Iris pigment epithelial cell (primary cell): Measurements from ENCODE around the gene MEIS1.
"Not testable (repeated sequence)": the region's sequence is repeated elsewhere in the genome, so short reads cannot be mapped to it uniquely, and the experiment has no call there.

Experiments used
- DNase-seq: peaks from one replicate; pipeline ENCODE4 v3.0.0-alpha.2; 2011; ENCODE audit warnings: low read depth

The MEIS1 gene

GRCh38 chr2:66467718-66468117 is 32.8 kb downstream of the MEIS1 start:
- no peak for DNase-seq

- DNase-seq, result no peak
These were observed 34.4 kb downstream of the MEIS1 start for GRCh38 chr2:66469214-66469902.

DNA sequence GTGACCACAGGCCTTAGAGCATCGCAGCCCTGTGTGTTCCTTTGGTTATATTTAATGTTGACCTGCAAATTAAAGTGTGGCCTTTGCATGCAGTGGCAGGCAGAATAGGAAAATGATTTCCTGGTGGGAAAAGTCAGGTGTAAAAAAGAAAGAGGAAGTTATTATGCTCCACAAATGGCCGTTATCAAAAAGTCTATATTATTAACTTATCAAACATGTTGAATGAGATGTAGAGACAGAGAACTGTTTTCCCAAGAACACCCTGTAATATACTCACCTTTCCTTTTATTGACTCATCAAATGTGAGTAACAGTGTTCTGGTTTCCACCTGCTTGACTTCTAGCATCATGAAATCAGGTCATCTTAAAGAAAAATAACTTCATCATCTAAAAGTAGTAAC is 35.3 kb downstream of the MEIS1 start:
- DNase-seq, result no peak

DNA sequence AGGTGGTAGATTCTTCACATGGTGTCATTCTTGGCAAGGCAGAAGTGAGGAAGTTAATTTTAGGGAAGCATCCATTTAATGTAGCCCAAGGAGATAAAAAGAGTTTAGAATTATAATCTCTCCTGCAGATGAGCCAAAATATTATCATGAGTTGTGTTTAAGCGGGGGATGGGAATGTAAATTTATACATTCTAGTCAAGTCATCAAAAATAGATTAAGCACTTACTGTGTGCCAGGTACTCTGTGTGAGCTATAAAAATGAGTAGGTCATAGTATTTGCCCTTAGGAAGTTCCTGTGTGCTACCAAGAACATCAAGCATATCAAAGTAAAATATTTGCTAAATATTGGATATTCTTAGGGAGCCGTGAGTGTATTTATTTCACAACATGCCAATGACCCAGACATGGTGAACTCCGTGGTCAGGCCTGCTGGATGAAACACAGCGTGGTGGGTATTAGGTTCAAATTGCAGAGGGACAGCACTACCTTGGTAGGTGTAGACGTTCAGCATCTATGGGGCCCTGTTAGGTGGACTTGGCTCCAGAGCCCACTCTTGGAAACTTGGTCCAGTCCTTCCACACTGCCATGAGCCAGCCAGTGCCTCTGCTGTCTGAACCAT is 37.4 kb downstream of the MEIS1 start:
- peak; percentile 5 for DNase-seq

- DNase-seq, result no peak
These were observed 42.4 kb downstream of the MEIS1 start for GRCh38 chr2:66477135-66477842.

DNA sequence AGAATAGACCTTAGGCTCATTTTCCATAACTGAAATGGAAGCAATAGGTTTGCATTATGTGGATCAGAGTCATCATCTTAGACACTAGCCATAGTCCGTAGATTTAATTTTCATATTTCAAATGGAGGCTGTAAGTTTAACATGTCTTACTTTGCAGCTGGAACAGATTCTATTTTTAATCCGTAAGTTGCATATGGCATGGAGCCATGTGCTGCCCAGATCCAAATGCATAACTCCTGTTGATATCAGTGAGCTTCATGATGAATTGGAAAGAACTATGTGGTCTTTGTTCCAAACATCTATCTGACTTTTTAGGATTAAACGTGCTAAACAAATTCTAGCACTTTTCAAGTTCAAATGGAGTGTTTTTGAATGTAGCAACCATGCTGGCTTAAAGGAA is 43.4 kb downstream of the MEIS1 start:
- DNase-seq, result no peak

GRCh38 chr2:66478731-66479316 is 43.9 kb downstream of the MEIS1 start:
- DNase-seq, result no peak

DNA sequence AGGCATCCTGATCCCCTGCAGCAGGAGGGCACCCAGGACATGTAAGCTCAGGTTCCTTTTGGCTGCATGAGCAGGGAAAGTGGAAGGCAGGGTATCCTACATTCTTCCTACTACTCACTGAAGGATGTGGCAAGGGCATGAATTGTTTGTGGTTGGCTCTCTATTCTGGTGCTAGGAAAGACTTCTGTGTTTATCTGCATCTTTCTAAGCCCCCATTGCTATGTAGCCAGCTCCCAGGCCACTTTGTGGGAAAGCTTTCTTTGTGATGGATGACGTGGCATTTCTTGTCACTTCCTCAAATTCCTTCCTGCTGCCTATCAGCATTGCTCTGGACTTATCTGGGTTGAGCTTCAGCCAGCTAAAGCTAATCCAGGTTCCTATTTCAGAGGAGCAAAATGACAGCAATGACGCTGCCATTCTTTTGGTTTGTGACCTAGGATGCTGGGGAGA is 46.2 kb downstream of the MEIS1 start:
- peak; percentile 67 for DNase-seq

DNA sequence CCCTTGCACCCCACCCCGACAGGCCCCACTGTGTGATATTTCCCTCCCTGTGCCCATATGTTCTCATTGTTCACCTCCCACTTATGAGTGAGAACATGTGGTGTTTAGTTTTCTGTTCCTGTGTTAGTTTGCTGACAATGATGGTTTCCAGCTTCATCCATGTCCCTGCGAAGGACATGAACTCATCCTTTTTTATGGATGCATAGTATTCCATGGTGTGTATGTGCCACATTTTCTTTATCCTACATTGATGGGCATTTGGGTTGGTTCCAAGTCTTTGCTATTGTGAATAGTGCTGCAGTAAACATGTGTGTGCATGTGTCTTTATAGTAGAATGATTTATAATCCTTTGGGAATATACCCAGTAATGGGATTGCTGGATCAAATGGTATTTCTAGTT is 50.3 kb downstream of the MEIS1 start:
- DNase-seq, result not testable (repeated sequence)

GRCh38 chr2:66488946-66489345 is 54.0 kb downstream of the MEIS1 start:
- no peak for DNase-seq

DNA sequence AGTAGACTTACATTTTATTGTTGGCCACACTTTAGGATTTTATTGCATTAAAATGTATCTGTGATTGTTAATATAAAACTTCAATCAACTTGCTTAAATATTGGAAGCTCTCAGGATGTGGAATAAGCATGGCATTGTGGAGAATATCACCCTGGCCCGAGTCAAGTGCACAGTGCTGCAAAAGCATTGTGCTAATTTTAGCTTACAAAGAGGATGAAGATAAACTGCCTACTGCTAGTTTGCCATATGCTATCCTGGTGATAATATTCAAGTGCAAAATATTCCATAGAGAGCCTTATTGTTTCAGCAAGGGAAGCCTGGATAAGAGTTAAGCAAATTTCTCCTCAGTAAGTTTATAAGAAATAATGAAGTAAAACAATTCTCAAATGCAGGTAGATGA is 54.5 kb downstream of the MEIS1 start:
- no peak for DNase-seq

GRCh38 chr2:66490588-66491001 is 55.7 kb downstream of the MEIS1 start:
- DNase-seq, result peak; percentile 45

GRCh38 chr2:66494708-66495107 is 59.8 kb downstream of the MEIS1 start:
- DNase-seq, result peak; percentile 66

- DNase-seq, result peak; percentile 81
These were observed 61.1 kb downstream of the MEIS1 start for GRCh38 chr2:66495788-66496640.

- DNase-seq, result no peak
These were observed 61.9 kb downstream of the MEIS1 start for GRCh38 chr2:66496670-66497420.

DNA sequence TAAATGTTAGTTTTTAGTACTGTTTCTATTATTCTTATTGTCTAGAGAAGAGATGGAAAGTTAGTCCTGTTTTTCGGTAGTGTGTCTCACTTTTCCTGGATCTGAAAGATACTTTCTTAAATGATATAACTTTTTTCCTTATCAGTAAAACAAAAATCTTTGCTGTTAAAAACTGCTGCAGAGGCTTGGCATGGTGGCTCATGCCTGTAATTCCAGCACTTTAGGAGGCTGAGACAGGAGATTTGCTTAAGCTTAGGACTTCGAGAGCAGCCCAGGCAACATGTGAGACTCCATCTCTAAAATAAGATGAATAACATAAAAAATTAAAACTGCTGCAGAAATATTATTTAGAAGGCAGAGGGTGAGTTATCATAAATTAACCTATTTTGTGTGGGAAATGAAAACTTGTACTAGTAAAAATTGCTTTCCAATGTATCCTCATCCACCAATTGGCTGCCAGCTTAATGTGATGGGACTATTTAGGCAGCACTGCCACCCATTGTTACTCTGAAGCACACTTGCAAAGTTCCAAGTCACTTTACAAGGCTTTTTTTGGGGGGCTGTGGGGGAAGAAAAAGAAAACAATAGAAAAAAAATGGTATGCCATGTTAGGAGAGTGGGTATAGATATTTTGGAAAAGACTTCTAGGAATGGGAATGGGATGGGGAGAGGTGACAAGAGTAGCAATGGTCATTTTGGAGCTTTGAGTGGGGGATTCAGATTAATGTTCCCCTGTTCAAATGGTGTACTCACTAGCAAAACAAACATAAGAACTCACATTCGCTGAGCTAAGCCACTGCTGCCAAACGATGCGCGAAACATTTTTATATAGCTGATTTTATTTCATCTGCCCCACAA is 62.7 kb downstream of the MEIS1 start:
- DNase-seq, result no peak

GRCh38 chr2:66498289-66498975 is 63.5 kb downstream of the MEIS1 start:
- no peak for DNase-seq

GRCh38 chr2:66501267-66501666 is 66.3 kb downstream of the MEIS1 start:
- DNase-seq, result no peak

- DNase-seq, result no peak
These were observed 71.3 kb downstream of the MEIS1 start for GRCh38 chr2:66506265-66506664.
